Measurements from ENCODE around the gene SEC31A.
A peak's percentile ranks its signal among the peaks of the same experiment; 100 is the strongest.

Gene SEC31A

DNA sequence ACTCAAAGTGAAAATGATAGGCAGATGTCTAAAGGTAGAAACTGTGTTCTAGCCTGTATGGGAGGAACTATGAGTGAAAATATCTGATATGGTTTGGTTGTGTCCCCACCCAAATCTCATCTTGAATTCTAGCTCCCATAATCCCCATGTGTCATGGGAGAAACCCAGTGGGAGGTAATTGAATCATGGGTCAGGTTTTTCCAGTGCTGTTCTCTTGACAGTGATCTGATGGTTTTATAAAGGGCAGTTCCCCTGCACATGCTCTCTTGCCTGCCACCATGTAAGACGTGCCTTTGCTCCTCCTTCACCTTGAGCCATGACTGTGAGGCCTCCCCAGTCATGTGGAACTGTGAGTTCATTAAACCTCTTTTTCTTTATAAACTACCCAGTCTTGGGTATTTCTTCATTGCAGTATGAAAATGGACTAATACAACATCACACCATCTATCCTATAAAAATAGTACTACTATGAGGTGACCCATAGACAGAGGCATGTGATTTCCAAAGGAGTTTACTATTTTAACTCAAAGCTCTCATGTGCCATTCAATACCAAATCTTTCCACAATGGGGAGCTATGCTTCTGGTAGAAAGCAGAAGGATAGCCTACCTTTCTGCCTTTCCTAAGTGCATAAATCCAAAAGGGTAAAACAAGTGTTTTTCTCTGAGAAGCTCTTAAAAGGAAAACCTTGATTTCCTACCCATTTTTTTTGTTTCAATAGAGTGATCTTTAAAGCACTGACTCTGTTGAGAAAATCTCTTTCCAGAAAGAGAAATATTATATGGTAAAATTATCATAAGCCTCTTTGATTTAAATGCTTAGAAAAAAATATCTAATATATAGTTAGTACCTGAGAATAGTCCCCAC is 38.8 kb downstream of the SEC31A start:
- no peaks in the 10 kb centered on the region for H3K9me3 ChIP-seq
- no peaks in the 10 kb centered on the region for H3K27me3 ChIP-seq
- H3K4me3 ChIP-seq (ENCODE audit: low read depth, low read length), result no peak overlapping the region
- H3K4me1 ChIP-seq, result no peaks in the 10 kb centered on the region
- peaks cover 73% of the 10 kb centered on the region for H3K36me3 ChIP-seq
- peak; percentile 62 for TF ChIP-seq CTCF (IDR thresholded peaks at IDR 0.05; ENCODE audit: low read depth, low read length)
- DNase-seq, result no peak

DNA sequence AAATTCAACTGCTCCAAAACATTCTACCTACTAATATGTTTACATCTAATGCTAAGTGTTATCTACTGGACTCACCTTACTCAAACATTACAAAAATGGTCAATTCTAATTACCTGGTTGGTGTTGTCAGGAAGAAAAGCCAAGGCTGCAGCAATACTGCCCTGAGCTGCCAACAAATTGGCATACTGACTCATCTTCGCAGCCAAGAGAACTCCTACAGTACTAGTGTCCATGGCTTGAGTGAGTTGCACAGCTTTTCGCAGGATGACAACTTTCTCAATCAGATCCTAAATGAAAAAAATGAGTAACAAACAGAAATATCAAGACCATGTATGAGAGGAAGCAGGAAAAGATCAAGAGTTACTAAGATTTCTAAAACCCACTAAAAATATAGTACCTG is 39.6 kb downstream of the SEC31A start:
- no peaks in the 10 kb centered on the region for H3K9me3 ChIP-seq
- H3K4me1 ChIP-seq, result no peaks in the 10 kb centered on the region
- no peaks in the 10 kb centered on the region for H3K27me3 ChIP-seq
- H3K4me3 ChIP-seq (ENCODE audit: low read depth, low read length), result no peak overlapping the region
- TF ChIP-seq CTCF (IDR thresholded peaks at IDR 0.05; ENCODE audit: low read depth, low read length), result no peak
- DNase-seq, result no peak
- H3K36me3 ChIP-seq, result peaks cover 72% of the 10 kb centered on the region

DNA sequence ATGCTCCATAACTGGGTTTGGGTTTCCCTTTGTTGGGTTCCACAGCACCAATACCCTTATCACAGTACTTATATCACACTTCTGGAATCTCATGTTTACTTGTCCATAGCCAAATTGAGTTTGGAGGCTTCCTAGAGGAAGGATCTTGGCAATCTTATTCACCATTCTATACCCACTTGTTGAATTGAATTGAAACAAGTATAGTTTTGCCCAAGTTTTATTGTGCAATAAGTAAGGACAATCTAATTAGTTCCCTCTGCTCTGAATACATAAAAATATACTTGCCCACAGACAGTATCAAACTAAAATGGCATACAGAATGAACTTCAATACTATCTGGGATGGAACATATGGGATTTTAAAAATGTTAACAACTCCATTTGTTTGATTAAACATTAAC is 40.3 kb downstream of the SEC31A start:
- H3K36me3 ChIP-seq, result peaks cover 73% of the 10 kb centered on the region
- H3K27me3 ChIP-seq, result no peaks in the 10 kb centered on the region
- TF ChIP-seq CTCF (IDR thresholded peaks at IDR 0.05; ENCODE audit: low read depth, low read length), result no peak
- H3K9me3 ChIP-seq, result no peaks in the 10 kb centered on the region
- DNase-seq, result no peak
- H3K4me3 ChIP-seq (ENCODE audit: low read depth, low read length), result no peak overlapping the region
- H3K4me1 ChIP-seq, result no peaks in the 10 kb centered on the region

DNA sequence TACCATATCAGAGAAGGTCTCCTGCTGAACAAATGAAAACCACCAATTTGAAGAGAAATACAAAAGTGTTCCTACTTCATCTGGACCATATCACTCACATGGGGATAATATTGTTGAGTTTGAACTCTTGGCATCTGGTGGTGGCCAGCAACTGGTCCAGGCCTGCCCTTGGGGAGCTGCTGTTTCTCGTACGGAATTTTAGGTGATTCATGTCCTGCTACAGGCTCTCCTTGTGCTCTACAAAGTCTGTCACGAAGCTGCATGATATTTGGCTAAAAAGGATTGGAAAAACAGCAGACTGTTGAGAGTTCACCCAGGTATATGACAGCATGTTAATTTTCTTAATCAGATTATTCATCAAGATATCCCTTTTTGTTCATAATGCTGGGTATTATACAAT is 42.2 kb downstream of the SEC31A start:
- Histone ChIP-seq H3K27me3 (no peaks in the 10 kb centered on the region), H3K4me3 (ENCODE audit: low read depth, low read length) (no peak overlapping the region), H3K36me3 (peaks cover 91% of the 10 kb centered on the region), H3K9me3 (no peaks in the 10 kb centered on the region), H3K4me1 (no peaks in the 10 kb centered on the region)
- no peak for TF ChIP-seq CTCF (IDR thresholded peaks at IDR 0.05; ENCODE audit: low read depth, low read length)
- DNase-seq, result no peak

- DNase-seq, result no peak
- Histone ChIP-seq H3K36me3 (peaks cover 82% of the 10 kb centered on the region), H3K9me3 (no peaks in the 10 kb centered on the region), H3K4me1 (no peaks in the 10 kb centered on the region), H3K4me3 (ENCODE audit: low read depth, low read length) (no peak overlapping the region), H3K27me3 (no peaks in the 10 kb centered on the region)
- TF ChIP-seq CTCF (IDR thresholded peaks at IDR 0.05; ENCODE audit: low read depth, low read length), result peak; percentile 48
These were observed 48.4 kb downstream of the SEC31A start for GRCh38 chr4:82842593-82842992.

GRCh38 chr4:82839624-82840023 is 51.3 kb downstream of the SEC31A start:
- peaks cover 75% of the 10 kb centered on the region for H3K36me3 ChIP-seq
- no peaks in the 10 kb centered on the region for H3K27me3 ChIP-seq
- H3K4me3 ChIP-seq (ENCODE audit: low read depth, low read length), result no peak overlapping the region
- no peak for TF ChIP-seq CTCF (IDR thresholded peaks at IDR 0.05; ENCODE audit: low read depth, low read length)
- no peak for DNase-seq
- no peaks in the 10 kb centered on the region for H3K4me1 ChIP-seq
- no peaks in the 10 kb centered on the region for H3K9me3 ChIP-seq
